PFSK-1 (cell line): ENCODE measurements around the gene FOXN3.

Experiments used
- FOXP2 ChIP-seq: optimal IDR thresholded peaks from 2 replicates; pipeline ENCODE3; 2011; ENCODE audit warnings: borderline replicate concordance, control low read depth, inconsistent platforms; ENCODE audit not compliant: insufficient read depth; ENCODE audit errors: extremely low read length, extremely low read depth
- POLR2AphosphoS5 ChIP-seq: IDR thresholded peaks from 2 replicates; pipeline ENCODE4 v1.6.1; 2012; ENCODE audit warnings: low read depth, mild to moderate bottlenecking, control low read depth, low read length, moderate library complexity
- SIN3A ChIP-seq: IDR thresholded peaks from 2 replicates; pipeline ENCODE4 v1.6.1; 2012; ENCODE audit warnings: mild to moderate bottlenecking, low read length, moderate library complexity, borderline replicate concordance; ENCODE audit not compliant: insufficient read depth
- TAF1 ChIP-seq: IDR thresholded peaks from 2 replicates; pipeline ENCODE4 v1.6.1; 2012; ENCODE audit warnings: low read length, control low read depth, borderline replicate concordance; ENCODE audit not compliant: insufficient read depth
- TF ChIP-seq, protein P1 (sequence below), 2 experiments: IDR thresholded peaks; 2 replicates each; pipeline versions ENCODE4 v1.6.1 to v1.8.0; 2011 to 2012; ENCODE audit warnings: low read depth in 2 of 2, low read length in 2 of 2, control low read depth in 1 of 2, inconsistent platforms in 1 of 2, mild to moderate bottlenecking in 1 of 2, moderate library complexity in 1 of 2; ENCODE audit not compliant: insufficient read depth in 1 of 2

Gene FOXN3

DNA sequence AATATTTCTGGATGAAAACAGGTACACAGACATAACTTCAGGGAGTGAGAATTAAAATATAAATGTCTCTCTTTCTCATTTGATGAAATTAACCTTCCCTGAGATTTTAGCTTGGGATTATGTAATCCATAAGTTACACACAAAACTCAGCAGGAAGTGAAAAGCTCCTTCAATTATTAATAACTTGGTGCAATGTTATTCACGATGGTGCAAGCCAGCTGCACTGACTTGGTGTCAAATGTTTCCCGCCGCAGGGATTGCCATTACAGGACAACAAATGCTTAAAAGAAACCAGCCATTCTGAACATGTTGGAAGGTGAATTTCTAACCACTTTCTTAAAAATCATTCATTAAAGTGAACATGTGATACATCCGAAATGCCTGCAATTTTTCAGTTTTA, 250.4 kb downstream of the FOXN3 start:
- TF ChIP-seq TAF1 = no peak
- TF ChIP-seq FOXP2 = no peak
- no peak for TF ChIP-seq POLR2AphosphoS5
- TF ChIP-seq, protein P1, sequence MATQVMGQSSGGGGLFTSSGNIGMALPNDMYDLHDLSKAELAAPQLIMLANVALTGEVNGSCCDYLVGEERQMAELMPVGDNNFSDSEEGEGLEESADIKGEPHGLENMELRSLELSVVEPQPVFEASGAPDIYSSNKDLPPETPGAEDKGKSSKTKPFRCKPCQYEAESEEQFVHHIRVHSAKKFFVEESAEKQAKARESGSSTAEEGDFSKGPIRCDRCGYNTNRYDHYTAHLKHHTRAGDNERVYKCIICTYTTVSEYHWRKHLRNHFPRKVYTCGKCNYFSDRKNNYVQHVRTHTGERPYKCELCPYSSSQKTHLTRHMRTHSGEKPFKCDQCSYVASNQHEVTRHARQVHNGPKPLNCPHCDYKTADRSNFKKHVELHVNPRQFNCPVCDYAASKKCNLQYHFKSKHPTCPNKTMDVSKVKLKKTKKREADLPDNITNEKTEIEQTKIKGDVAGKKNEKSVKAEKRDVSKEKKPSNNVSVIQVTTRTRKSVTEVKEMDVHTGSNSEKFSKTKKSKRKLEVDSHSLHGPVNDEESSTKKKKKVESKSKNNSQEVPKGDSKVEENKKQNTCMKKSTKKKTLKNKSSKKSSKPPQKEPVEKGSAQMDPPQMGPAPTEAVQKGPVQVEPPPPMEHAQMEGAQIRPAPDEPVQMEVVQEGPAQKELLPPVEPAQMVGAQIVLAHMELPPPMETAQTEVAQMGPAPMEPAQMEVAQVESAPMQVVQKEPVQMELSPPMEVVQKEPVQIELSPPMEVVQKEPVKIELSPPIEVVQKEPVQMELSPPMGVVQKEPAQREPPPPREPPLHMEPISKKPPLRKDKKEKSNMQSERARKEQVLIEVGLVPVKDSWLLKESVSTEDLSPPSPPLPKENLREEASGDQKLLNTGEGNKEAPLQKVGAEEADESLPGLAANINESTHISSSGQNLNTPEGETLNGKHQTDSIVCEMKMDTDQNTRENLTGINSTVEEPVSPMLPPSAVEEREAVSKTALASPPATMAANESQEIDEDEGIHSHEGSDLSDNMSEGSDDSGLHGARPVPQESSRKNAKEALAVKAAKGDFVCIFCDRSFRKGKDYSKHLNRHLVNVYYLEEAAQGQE (IDR thresholded peaks at IDR 0.05; ENCODE audit: insufficient read depth in 1 of 2, low read depth in 2 of 2, low read length in 2 of 2) = no peak
- no peak for TF ChIP-seq SIN3A

DNA sequence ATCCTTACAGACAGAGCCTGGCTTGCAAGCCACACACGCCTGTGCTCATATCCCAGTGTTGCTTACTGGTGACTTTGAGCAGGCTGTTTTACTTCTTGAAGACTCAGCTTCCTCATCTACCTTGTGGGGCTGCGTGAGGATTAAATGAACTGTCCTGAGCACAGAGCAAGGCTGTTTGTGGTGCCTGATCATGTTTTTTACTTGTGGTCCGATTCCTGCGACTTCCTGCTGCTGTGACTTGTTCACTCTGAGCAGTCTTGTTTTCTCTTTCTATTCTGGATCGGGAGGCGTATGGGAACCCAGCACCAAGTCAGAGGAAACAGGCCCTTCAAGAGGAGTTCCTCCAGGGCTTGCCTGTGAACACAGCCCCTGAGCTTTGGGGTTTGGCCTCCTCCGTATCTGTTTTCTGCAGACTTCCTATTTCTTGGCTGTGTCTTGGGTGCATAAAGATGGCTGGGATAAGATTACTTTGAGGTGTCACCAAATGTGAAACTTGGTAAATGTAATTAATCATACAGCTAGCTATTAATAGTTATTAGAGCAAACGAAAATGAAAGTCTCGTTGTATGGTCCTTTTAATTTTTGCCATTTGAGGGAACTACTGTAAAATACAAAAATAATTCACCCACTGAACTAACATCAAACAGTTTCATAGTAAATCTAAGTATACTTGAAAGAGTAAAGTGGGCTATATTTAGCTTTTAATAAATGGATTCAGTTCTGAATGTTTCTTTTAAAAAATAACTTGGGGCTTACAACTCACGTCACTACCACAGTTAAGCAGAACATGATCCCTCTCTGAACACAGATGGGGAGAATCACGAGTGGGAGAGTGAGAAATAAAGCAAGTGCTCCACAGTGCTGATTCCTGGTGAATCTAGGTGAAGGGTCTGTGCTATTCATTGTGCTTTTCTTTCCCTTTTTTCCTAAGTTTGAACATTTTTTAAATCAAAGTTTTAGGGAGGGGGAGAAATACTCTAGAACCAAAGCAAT, 251.5 kb downstream of the FOXN3 start:
- no peak for TF ChIP-seq TAF1
- no peak for TF ChIP-seq FOXP2
- TF ChIP-seq POLR2AphosphoS5 = no peak
- TF ChIP-seq, protein P1 (IDR thresholded peaks at IDR 0.05; ENCODE audit: insufficient read depth in 1 of 2, low read depth in 2 of 2, low read length in 2 of 2) = no peak
- no peak for TF ChIP-seq SIN3A

DNA sequence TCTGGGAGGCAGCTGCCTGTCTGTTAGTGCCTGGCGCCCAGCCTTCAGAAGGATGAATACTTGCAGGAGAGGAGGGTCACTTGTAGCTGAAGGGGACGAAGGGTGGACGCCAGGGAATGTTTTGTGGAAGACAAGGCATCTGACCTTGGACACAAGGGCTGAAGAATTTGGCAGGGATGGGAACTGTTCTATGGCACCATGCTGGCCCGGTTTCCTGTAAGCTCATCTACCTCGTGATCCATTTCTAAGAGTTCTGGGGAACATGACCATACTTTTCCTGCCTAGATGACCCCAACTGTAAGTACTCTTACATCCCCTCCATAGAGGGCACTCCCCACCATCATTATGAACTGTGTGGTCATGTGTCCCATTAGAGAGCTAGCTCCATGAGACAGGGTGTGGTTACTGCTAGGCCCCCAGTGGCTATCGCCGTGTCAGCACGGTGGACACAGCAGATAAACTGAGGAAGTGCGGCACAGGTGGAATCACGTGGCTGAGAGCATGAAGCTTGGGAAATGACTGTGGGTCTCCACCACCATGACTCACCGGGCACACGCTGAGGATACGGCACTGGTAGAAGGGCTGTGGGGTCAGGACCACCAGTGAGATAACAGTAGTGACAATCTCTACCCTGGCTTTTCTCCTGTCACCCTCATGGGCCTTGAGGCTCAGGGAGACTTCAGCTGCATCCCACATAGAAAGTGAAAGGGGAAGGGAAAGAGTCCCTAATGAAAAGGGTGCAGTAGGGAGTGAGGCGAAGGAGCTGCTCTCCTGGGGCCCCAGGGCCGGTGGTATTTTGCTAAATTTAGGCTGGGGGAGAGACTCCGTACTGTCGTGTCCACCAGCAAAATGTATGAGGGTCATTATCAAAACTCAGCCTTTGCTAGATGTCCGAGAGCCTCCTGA, 252.6 kb downstream of the FOXN3 start:
- TF ChIP-seq FOXP2 (no peak), POLR2AphosphoS5 (no peak), SIN3A (no peak), TAF1 (no peak)
- TF ChIP-seq, protein P1 (IDR thresholded peaks at IDR 0.05; ENCODE audit: insufficient read depth in 1 of 2, low read depth in 2 of 2, low read length in 2 of 2) = no peak

DNA sequence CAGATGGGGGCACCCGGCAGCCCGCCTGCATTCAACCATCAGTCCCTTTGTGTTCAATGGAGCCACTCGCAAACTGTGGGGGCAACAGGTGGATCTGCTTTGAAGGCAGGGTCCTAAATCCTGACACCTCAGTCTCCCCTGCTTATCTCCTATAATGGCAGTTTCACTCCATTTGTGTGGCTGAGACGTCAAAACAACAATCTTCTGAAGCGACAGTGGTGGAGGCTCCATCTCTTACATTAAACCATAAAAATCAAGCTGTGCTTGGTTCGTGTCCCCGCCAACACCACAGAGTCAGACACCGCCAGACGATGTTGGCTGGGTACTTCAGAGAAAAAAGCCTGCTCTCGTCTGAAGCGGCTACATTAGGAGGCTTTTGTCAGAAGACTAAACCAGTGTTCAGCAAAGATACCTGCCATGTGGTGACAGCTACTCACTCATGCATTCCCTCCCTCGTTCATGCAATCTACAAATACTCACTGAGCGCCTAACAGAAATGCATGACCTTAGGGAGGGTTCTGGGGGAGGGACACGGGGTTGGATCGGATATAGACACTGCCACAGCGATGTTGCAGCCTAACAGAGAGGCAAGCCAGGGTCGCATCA, 253.9 kb downstream of the FOXN3 start:
- TF ChIP-seq TAF1 (no peak), FOXP2 (no peak), POLR2AphosphoS5 (no peak), SIN3A (no peak)
- TF ChIP-seq, protein P1 (IDR thresholded peaks at IDR 0.05; ENCODE audit: insufficient read depth in 1 of 2, low read depth in 2 of 2, low read length in 2 of 2) = no peak
